Effector CD4-positive, alpha-beta T cell (primary cell): ENCODE results near the gene RAD51B.

Experiments
- DNase-seq: peaks from one replicate; pipeline ENCODE4 v3.0.0-alpha.2; 2020

RAD51B gene

GRCh38 chr14:68315081-68315480 is 495.5 kb downstream of the RAD51B start:
- DNase-seq = no peak

GRCh38 chr14:68316078-68316868 is 496.7 kb downstream of the RAD51B start:
- DNase-seq = no peak

- DNase-seq = no peak
Observed at GRCh38 chr14:68317239-68317638, 497.7 kb downstream of the RAD51B start.

GRCh38 chr14:68318828-68319227 is 499.2 kb downstream of the RAD51B start:
- no peak for DNase-seq

- DNase-seq = no peak
Observed at GRCh38 chr14:68320495-68320894, 500.9 kb downstream of the RAD51B start.

- no peak for DNase-seq
Observed at GRCh38 chr14:68322940-68323620, 503.5 kb downstream of the RAD51B start.

GRCh38 chr14:68325267-68325807 is 505.8 kb downstream of the RAD51B start:
- no peak for DNase-seq

- no peak for DNase-seq
Observed at GRCh38 chr14:68327231-68327630, 507.7 kb downstream of the RAD51B start.

- no peak for DNase-seq
Observed at GRCh38 chr14:68328509-68328908, 508.9 kb downstream of the RAD51B start.

- DNase-seq = no peak
Observed at GRCh38 chr14:68331426-68331825, 511.8 kb downstream of the RAD51B start.

GRCh38 chr14:68331991-68332390 is 512.4 kb downstream of the RAD51B start:
- DNase-seq = no peak

GRCh38 chr14:68333262-68333661 is 513.7 kb downstream of the RAD51B start:
- no peak for DNase-seq

- no peak for DNase-seq
Observed at GRCh38 chr14:68335312-68335711, 515.7 kb downstream of the RAD51B start.

- DNase-seq = no peak
Observed at GRCh38 chr14:68336165-68336564, 516.6 kb downstream of the RAD51B start.

GRCh38 chr14:68337279-68337678 is 517.7 kb downstream of the RAD51B start:
- DNase-seq = no peak

GRCh38 chr14:68340262-68340661 is 520.7 kb downstream of the RAD51B start:
- DNase-seq = no peak

- DNase-seq = no peak
Observed at GRCh38 chr14:68341411-68342212, 522.0 kb downstream of the RAD51B start.

- no peak for DNase-seq
Observed at GRCh38 chr14:68342216-68342763, 522.7 kb downstream of the RAD51B start.

- no peak for DNase-seq
Observed at GRCh38 chr14:68343534-68344118, 524.0 kb downstream of the RAD51B start.

- no peak for DNase-seq
Observed at GRCh38 chr14:68345738-68346137, 526.2 kb downstream of the RAD51B start.

- no peak for DNase-seq
Observed at GRCh38 chr14:68346556-68347343, 527.2 kb downstream of the RAD51B start.
